Measurements from ENCODE around the gene C18orf54.

GRCh38 chr18:54382733-54383252 lies 25.1 kb downstream of the C18orf54 start:
- TF ChIP-seq, protein P1, sequence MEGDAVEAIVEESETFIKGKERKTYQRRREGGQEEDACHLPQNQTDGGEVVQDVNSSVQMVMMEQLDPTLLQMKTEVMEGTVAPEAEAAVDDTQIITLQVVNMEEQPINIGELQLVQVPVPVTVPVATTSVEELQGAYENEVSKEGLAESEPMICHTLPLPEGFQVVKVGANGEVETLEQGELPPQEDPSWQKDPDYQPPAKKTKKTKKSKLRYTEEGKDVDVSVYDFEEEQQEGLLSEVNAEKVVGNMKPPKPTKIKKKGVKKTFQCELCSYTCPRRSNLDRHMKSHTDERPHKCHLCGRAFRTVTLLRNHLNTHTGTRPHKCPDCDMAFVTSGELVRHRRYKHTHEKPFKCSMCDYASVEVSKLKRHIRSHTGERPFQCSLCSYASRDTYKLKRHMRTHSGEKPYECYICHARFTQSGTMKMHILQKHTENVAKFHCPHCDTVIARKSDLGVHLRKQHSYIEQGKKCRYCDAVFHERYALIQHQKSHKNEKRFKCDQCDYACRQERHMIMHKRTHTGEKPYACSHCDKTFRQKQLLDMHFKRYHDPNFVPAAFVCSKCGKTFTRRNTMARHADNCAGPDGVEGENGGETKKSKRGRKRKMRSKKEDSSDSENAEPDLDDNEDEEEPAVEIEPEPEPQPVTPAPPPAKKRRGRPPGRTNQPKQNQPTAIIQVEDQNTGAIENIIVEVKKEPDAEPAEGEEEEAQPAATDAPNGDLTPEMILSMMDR (IDR thresholded peaks at IDR 0.05; ENCODE audit: extremely low read depth in 1 of 2, insufficient read depth in 1 of 2, low read depth in 1 of 2, low read length in 2 of 2) = no peak
- TF ChIP-seq MAX (IDR thresholded peaks at IDR 0.05; ENCODE audit: insufficient read depth, insufficient read length) = no peak
- no peak for TF ChIP-seq EZH2 (IDR thresholded peaks at IDR 0.05; ENCODE audit: borderline replicate concordance, low read depth, low read length, severe bottlenecking)
- no peak for TF ChIP-seq POLR2A (IDR thresholded peaks at IDR 0.05; ENCODE audit: low read depth, low read length)

Measured in endothelial cell of umbilical vein (primary cell).